Parathyroid adenoma (tissue), 2 donors: ENCODE data around the gene HSD17B11.
"Not testable (repeated sequence)": the region's sequence is repeated elsewhere in the genome, so short reads cannot be mapped to it uniquely, and the experiment has no call there.

ENCODE experiments used
- H2AFZ ChIP-seq: fragments of 300-600 bp; sonication (generic); one replicate; pipeline ENCODE4 v1.7.0; 2017; ENCODE audit warnings: antibody characterized with exemption, mild to moderate bottlenecking
- H3K27ac ChIP-seq: fragments of 300-600 bp; sonication (generic); one replicate; pipeline ENCODE4 v1.7.0; 2017
- H3K27me3 ChIP-seq: fragments of 300-600 bp; sonication (generic); one replicate; pipeline ENCODE4 v1.7.0; 2017; ENCODE audit warnings: low read length; ENCODE audit not compliant: control insufficient read depth, insufficient read depth
- H3K36me3 ChIP-seq: fragments of 300-600 bp; sonication (generic); one replicate; pipeline ENCODE4 v1.7.0; 2017; ENCODE audit warnings: low read length; ENCODE audit not compliant: control insufficient read depth, insufficient read depth
- H3K4me1 ChIP-seq: fragments of 300-600 bp; sonication (generic); one replicate; pipeline ENCODE4 v1.7.0; 2017; ENCODE audit warnings: control low read depth
- H3K4me2 ChIP-seq: fragments of 300-600 bp; sonication (generic); one replicate; pipeline ENCODE4 v1.7.0; 2017; ENCODE audit warnings: low read length
- H3K4me3 ChIP-seq: fragments of 300-600 bp; sonication (generic); one replicate; pipeline ENCODE4 v1.7.0; 2017; ENCODE audit warnings: low read depth, low read length
- H3K79me2 ChIP-seq: fragments of 300-600 bp; sonication (generic); one replicate; pipeline ENCODE4 v1.7.0; 2017; ENCODE audit warnings: control low read depth
- H3K9ac ChIP-seq: fragments of 300-600 bp; sonication (generic); one replicate; pipeline ENCODE4 v1.7.0; 2017; ENCODE audit warnings: mild to moderate bottlenecking
- H3K9me3 ChIP-seq: fragments of 300-600 bp; sonication (generic); one replicate; pipeline ENCODE4 v1.7.0; 2017; ENCODE audit warnings: low read length; ENCODE audit not compliant: control insufficient read depth
- CTCF ChIP-seq: fragments of 300-600 bp; sonication (generic); IDR thresholded peaks from one replicate; pipeline ENCODE4 v1.7.0; 2017; ENCODE audit warnings: antibody characterized with exemption, mild to moderate bottlenecking
- donor health status: primary hyperparathyroidism.

Gene HSD17B11

GRCh38 chr4:87414816-87415215 lies 23.8 kb upstream of the HSD17B11 start:
- Histone ChIP-seq H3K36me3 (no peaks in the 10 kb centered on the region), H3K4me1 (no peaks in the 10 kb centered on the region), H3K9ac (no peak overlapping the region), H3K4me3 (no peak overlapping the region), H2AFZ (no peak overlapping the region), H3K27me3 (no peaks in the 10 kb centered on the region), H3K79me2 (no peaks in the 10 kb centered on the region), H3K4me2 (no peak overlapping the region), H3K27ac (no peak overlapping the region), H3K9me3 (no peaks in the 10 kb centered on the region)
- TF ChIP-seq CTCF: no peak

- no peak for TF ChIP-seq CTCF
- Histone ChIP-seq H3K27ac (no peak overlapping the region), H3K36me3 (no peaks in the 10 kb centered on the region), H2AFZ (no peak overlapping the region), H3K9me3 (no peaks in the 10 kb centered on the region), H3K27me3 (no peaks in the 10 kb centered on the region), H3K4me1 (no peaks in the 10 kb centered on the region), H3K9ac (no peak overlapping the region), H3K4me2 (no peak overlapping the region), H3K4me3 (no peak overlapping the region), H3K79me2 (no peaks in the 10 kb centered on the region)
Measured at GRCh38 chr4:87410679-87411078, 19.7 kb upstream of the HSD17B11 start.

DNA sequence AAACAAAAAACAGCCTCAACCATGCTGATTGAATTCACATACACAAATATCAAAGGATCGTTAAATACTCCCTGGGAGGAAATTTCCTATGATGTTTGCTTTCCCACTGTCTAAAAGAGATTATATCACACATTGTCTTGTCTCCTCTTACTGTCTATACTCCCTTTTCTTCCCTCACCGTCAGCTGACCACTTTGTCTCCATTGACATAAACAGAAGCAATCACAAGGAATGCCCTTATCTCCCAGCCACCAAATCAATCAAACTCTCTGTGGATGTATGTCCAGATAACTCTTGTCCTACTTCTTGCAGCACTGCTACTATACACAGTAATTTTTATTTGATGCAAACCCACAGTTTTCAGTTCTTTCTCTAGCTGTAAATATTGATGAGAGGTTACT lies 19.2 kb upstream of the HSD17B11 start:
- TF ChIP-seq CTCF: no peak
- Histone ChIP-seq H3K4me2 (no peak overlapping the region), H3K9me3 (no peaks in the 10 kb centered on the region), H3K9ac (no peak overlapping the region), H3K4me3 (no peak overlapping the region), H3K79me2 (no peaks in the 10 kb centered on the region), H3K4me1 (no peaks in the 10 kb centered on the region), H3K27ac (no peak overlapping the region), H2AFZ (no peak overlapping the region), H3K27me3 (no peaks in the 10 kb centered on the region), H3K36me3 (no peaks in the 10 kb centered on the region)

DNA sequence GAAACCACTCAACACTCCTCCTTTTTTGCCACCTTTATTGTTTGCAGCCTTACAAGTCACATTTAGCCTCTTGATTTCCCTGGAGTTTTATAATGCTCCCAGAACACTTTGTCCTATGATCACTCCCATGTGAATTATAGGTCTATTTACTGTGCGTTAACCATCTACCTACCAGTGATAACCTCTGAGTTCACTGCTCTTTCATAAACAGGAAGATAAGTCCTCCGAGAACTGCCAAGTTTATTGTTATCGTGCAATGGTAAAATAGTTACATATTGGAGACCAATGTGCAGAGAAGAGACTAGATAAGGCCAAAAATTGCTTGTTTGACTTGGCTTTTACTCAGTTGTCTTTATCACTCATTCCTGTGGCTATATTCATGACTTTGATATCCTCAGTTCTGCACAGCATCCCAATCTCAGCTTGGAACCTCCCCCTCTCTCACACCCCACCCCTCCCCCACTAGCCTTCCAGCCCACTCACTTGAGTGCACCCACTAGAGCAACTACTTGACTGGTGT lies 18.5 kb upstream of the HSD17B11 start:
- Histone ChIP-seq H3K4me1 (no peaks in the 10 kb centered on the region), H3K27me3 (no peaks in the 10 kb centered on the region), H3K79me2 (no peaks in the 10 kb centered on the region), H3K27ac (no peak overlapping the region), H3K36me3 (no peaks in the 10 kb centered on the region), H3K9me3 (no peaks in the 10 kb centered on the region), H3K9ac (no peak overlapping the region), H3K4me2 (no peak overlapping the region), H3K4me3 (no peak overlapping the region), H2AFZ (no peak overlapping the region)
- TF ChIP-seq CTCF: no peak

DNA sequence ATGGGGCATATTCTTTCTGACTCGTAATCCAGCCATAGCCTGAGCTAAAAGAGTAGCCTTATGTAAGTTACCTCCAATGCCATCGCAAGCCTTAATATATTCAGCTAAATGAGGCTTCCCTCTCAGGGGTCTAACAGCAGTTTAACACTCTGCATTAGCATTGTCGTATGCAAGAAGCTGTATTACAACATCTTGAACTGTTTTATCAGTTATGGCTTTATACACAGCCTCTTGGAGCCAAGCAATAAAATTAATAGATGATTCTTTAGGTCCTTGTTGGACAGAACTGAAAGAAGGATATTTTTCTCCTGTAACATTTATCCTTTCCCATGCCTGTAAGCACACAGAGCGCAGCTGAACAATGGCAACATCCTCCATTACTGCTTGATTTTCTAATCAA lies 15.9 kb upstream of the HSD17B11 start:
- not testable (repeated sequence) for H3K27me3 ChIP-seq, H3K9me3 ChIP-seq, H3K4me1 ChIP-seq, H3K4me3 ChIP-seq, H3K36me3 ChIP-seq, H2AFZ ChIP-seq, H3K9ac ChIP-seq, H3K4me2 ChIP-seq, H3K79me2 ChIP-seq, H3K27ac ChIP-seq
